Astrocyte (in vitro differentiated cells and primary cell): ENCODE measurements around the gene ZNF740.

ENCODE experiments used
- CTCF ChIP-seq: IDR thresholded peaks from 2 replicates; pipeline ENCODE4 v1.5.1; 2011; ENCODE audit warnings: low read depth, mild to moderate bottlenecking, inconsistent platforms, low read length, moderate library complexity; ENCODE audit not compliant: insufficient read depth
- EZH2 ChIP-seq: IDR thresholded peaks from 2 replicates; pipeline ENCODE4 v1.6.1; 2012; ENCODE audit warnings: mild to moderate bottlenecking, low read length, inconsistent platforms; ENCODE audit not compliant: insufficient read depth

GRCh38 chr12:53147181-53147580 is 33.3 kb upstream of the ZNF740 start:
- TF ChIP-seq CTCF (no peak), EZH2 (no peak)
